Activated CD4-positive, alpha-beta memory T cell treated with anti-CD3 and anti-CD28 coated beads, Interleukin-2, amount 10 ng/mL, durations not matched to agents 7 days and 5 days (primary cell): ENCODE measurements around the gene IFNGR1. TPM values are rescaled to one million over a fixed set of nuclear protein-coding genes. Genes with fewer than 3 reads are reported as not detected.

Experiments used
- CTCF ChIA-PET: fragments of 350-600 bp; sonication (Branson Sonifier 250); formaldehyde crosslinking; loops from one replicate; lab custom pipeline; 2021; ENCODE audit warnings: antibody characterized with exemption, inconsistent platforms; lab: Charles Lee
- POLR2A ChIA-PET: fragments of 350-600 bp; sonication (Branson Sonifier 250); formaldehyde crosslinking; loops from one replicate; lab custom pipeline; 2021; ENCODE audit warnings: antibody characterized with exemption; lab: Charles Lee
- DNase-seq: peaks from one replicate; pipeline ENCODE4 v3.0.0-alpha.2; 2020
- H3K27ac Mint-ChIP-seq: one replicate; pipeline ENCODE4 v1.8.0; 2021; ENCODE audit warnings: mild to moderate bottlenecking, mixed read lengths
- H3K27me3 Mint-ChIP-seq: one replicate; pipeline ENCODE4 v1.8.0; 2021; ENCODE audit warnings: mixed read lengths
- H3K36me3 Mint-ChIP-seq: one replicate; pipeline ENCODE4 v1.8.0; 2021; ENCODE audit warnings: low read depth, mixed read lengths
- H3K4me1 Mint-ChIP-seq: one replicate; pipeline ENCODE4 v1.8.0; 2021; ENCODE audit warnings: mixed read lengths
- H3K4me3 Mint-ChIP-seq: one replicate; pipeline ENCODE4 v1.8.0; 2021; ENCODE audit warnings: mild to moderate bottlenecking, mixed read lengths
- H3K9me3 Mint-ChIP-seq: one replicate; pipeline ENCODE4 v1.8.0; 2021; ENCODE audit warnings: mixed read lengths
- total RNA-seq, 2 experiments: library from RNA; stranded (reverse); gene quantifications; one replicate each; pipeline ENCODE4 v1.2.3, GENCODE V29; 2021

Gene IFNGR1
- 10 to 100 TPM; 27.3 to 28.9 TPM for total RNA-seq

- no peaks in the 10 kb centered on the region for H3K27me3 Mint-ChIP-seq
- ChIA-PET CTCF (interaction anchor here (1.8 kb wide), 1 partner anchor 53 kb away, joined by 4 read pairs; no protein-coding TSS in a partner anchor), POLR2A (interaction anchor here (1.2 kb wide), 1 partner anchor 98 kb away, joined by 3 read pairs; no protein-coding TSS in a partner anchor)
- no peaks in the 10 kb centered on the region for H3K9me3 Mint-ChIP-seq
- H3K4me3 Mint-ChIP-seq: peak within 1 kb of the TSS; percentile 99
- H3K4me1 Mint-ChIP-seq: peaks cover 50% of the 10 kb centered on the region
- H3K27ac Mint-ChIP-seq: peak within 1 kb of the TSS; percentile 94
- peak; percentile 95 for DNase-seq
- H3K36me3 Mint-ChIP-seq: peaks cover 19% of the 10 kb centered on the region
Measured at GRCh38 chr6:137218917-137219663, at the start of gene IFNGR1. TSS of gene IFNGR1 (minus strand) at chr6:137219385. CDS start at chr6:137219327, 58 bp downstream.

DNA sequence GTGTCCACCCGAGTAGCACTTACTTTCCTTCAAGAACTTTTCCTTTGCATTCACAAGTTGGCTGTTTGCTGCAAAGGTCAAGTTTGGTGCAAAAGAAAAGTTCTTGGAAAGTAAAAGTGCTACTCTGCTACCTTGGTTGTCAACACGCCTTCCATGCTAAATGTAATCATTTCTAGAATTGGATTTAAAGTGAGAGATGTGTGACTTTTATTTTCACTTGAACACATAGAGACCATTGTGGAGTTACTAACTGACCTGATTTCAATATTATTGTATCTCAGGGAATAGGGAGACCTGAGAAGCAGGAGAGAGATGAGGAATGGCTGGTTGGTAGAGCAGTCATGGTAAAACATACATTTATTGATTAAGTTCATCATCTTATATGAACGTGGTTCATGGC is 49.7 kb upstream of the IFNGR1 start:
- POLR2A ChIA-PET: no interaction called here
- no peaks in the 10 kb centered on the region for H3K36me3 Mint-ChIP-seq
- H3K4me1 Mint-ChIP-seq: peaks cover 12% of the 10 kb centered on the region
- H3K27me3 Mint-ChIP-seq: peaks cover 39% of the 10 kb centered on the region
- no peak overlapping the region for H3K4me3 Mint-ChIP-seq
- H3K27ac Mint-ChIP-seq: no peak overlapping the region
- CTCF ChIA-PET: interaction anchor here (1.5 kb wide), 1 partner anchor 46 kb away, joined by 4 read pairs; no protein-coding TSS in a partner anchor
- no peak for DNase-seq
- no peaks in the 10 kb centered on the region for H3K9me3 Mint-ChIP-seq

- Mint-ChIP-seq H3K4me1 (peaks cover 20% of the 10 kb centered on the region), H3K9me3 (no peaks in the 10 kb centered on the region), H3K27ac (no peak overlapping the region), H3K27me3 (peaks cover 41% of the 10 kb centered on the region), H3K36me3 (no peaks in the 10 kb centered on the region), H3K4me3 (no peak overlapping the region)
- CTCF ChIA-PET: no interaction called here
- DNase-seq: no peak
- POLR2A ChIA-PET: no interaction called here
Measured at GRCh38 chr6:137266309-137266586, 47.1 kb upstream of the IFNGR1 start.

GRCh38 chr6:137265561-137266308 is 46.5 kb upstream of the IFNGR1 start:
- ChIA-PET CTCF (no interaction called here), POLR2A (no interaction called here)
- H3K4me1 Mint-ChIP-seq: peaks cover 24% of the 10 kb centered on the region
- H3K36me3 Mint-ChIP-seq: no peaks in the 10 kb centered on the region
- H3K27me3 Mint-ChIP-seq: peaks cover 41% of the 10 kb centered on the region
- no peaks in the 10 kb centered on the region for H3K9me3 Mint-ChIP-seq
- DNase-seq: no peak
- no peak overlapping the region for H3K27ac Mint-ChIP-seq
- no peak overlapping the region for H3K4me3 Mint-ChIP-seq

- Mint-ChIP-seq H3K4me1 (peaks cover 22% of the 10 kb centered on the region), H3K4me3 (no peak overlapping the region), H3K9me3 (no peaks in the 10 kb centered on the region), H3K36me3 (no peaks in the 10 kb centered on the region), H3K27me3 (peaks cover 41% of the 10 kb centered on the region), H3K27ac (no peak overlapping the region)
- CTCF ChIA-PET: no interaction called here
- POLR2A ChIA-PET: no interaction called here
- DNase-seq: no peak
Measured at GRCh38 chr6:137264311-137265075, 45.3 kb upstream of the IFNGR1 start.

- no peak for DNase-seq
- peaks cover 12% of the 10 kb centered on the region for H3K4me1 Mint-ChIP-seq
- ChIA-PET CTCF (interaction anchor here (0.8 to 0.9 kb wide), 2 partner anchors 185 to 380 kb away, joined by 3 read pairs; no protein-coding TSS in a partner anchor), POLR2A (interaction anchor here (0.9 to 1.1 kb wide), 5 partner anchors 22 to 96 kb away, joined by 3 read pairs; no protein-coding TSS in a partner anchor)
- no peak overlapping the region for H3K27ac Mint-ChIP-seq
- no peak overlapping the region for H3K4me3 Mint-ChIP-seq
- no peaks in the 10 kb centered on the region for H3K36me3 Mint-ChIP-seq
- peaks cover 2% of the 10 kb centered on the region for H3K9me3 Mint-ChIP-seq
- H3K27me3 Mint-ChIP-seq: peaks cover 27% of the 10 kb centered on the region
Measured at GRCh38 chr6:137261761-137262160, 42.6 kb upstream of the IFNGR1 start.

GRCh38 chr6:137261361-137261760 is 42.2 kb upstream of the IFNGR1 start:
- no peaks in the 10 kb centered on the region for H3K36me3 Mint-ChIP-seq
- H3K4me1 Mint-ChIP-seq: peaks cover 12% of the 10 kb centered on the region
- H3K4me3 Mint-ChIP-seq: no peak overlapping the region
- ChIA-PET POLR2A (interaction anchor here (0.9 to 1.1 kb wide), 4 partner anchors 22 to 96 kb away, joined by 3 read pairs; no protein-coding TSS in a partner anchor), CTCF (interaction anchor here (0.8 kb wide), 1 partner anchor 381 kb away, joined by 3 read pairs; no protein-coding TSS in a partner anchor)
- H3K9me3 Mint-ChIP-seq: peaks cover 2% of the 10 kb centered on the region
- no peak for DNase-seq
- H3K27ac Mint-ChIP-seq: no peak overlapping the region
- H3K27me3 Mint-ChIP-seq: peaks cover 24% of the 10 kb centered on the region

DNA sequence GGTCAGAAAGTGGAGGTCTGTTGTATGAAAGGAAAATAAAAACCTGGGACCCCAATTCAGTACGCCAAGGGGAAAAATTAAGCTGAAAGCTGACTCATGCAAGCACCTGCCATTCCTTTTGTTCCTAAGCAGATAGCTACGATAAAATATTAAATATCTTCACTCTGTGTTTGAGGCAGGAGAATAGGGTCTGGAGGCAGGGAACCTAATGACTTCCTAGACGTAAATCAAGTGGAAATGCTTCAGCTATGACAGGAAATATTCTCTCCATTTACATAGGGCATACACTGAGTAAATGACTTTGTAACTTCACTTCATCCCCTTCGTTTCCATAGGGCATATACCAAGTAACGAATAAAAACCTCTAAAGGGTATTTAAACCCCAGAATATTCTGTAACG is 41.0 kb upstream of the IFNGR1 start:
- no peak for DNase-seq
- Mint-ChIP-seq H3K9me3 (peaks cover 8% of the 10 kb centered on the region), H3K36me3 (peaks cover 4% of the 10 kb centered on the region), H3K27me3 (peaks cover 18% of the 10 kb centered on the region), H3K4me1 (peaks cover 12% of the 10 kb centered on the region), H3K4me3 (no peak overlapping the region), H3K27ac (no peak overlapping the region)
- ChIA-PET POLR2A (no interaction called here), CTCF (interaction anchor here (0.5 to 1.4 kb wide), 3 partner anchors 36 to 330 kb away, joined by 3 to 7 read pairs (median 3); no protein-coding TSS in a partner anchor)

DNA sequence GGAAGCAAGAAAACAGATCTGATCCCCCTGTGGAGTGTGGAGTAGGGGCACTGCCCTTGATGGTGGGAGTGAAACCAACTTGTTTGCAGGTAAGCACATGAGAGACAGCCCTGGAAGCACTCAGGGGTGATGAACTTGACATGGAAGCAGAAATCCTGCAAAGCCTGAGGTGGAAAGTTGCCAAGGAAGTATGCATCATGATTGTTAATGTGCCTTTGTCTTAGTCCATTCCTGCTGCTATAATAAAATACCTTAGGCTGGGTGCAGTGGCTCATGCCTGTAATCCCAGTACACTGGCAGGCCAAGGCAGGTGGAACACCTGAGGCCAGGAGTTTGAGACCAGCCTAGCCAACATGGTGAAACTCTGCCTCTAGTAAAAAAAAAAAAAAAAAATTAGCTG is 40.2 kb upstream of the IFNGR1 start:
- H3K4me1 Mint-ChIP-seq: peaks cover 12% of the 10 kb centered on the region
- peaks cover 9% of the 10 kb centered on the region for H3K36me3 Mint-ChIP-seq
- ChIA-PET POLR2A (no interaction called here), CTCF (no interaction called here)
- no peak for DNase-seq
- no peak overlapping the region for H3K4me3 Mint-ChIP-seq
- H3K27me3 Mint-ChIP-seq: peaks cover 13% of the 10 kb centered on the region
- H3K27ac Mint-ChIP-seq: no peak overlapping the region
- peaks cover 16% of the 10 kb centered on the region for H3K9me3 Mint-ChIP-seq

GRCh38 chr6:137258170-137258569 is 39.0 kb upstream of the IFNGR1 start:
- H3K36me3 Mint-ChIP-seq: peaks cover 12% of the 10 kb centered on the region
- peaks cover 22% of the 10 kb centered on the region for H3K9me3 Mint-ChIP-seq
- H3K27ac Mint-ChIP-seq: no peak overlapping the region
- no peak overlapping the region for H3K4me3 Mint-ChIP-seq
- ChIA-PET CTCF (no interaction called here), POLR2A (no interaction called here)
- H3K4me1 Mint-ChIP-seq: peaks cover 12% of the 10 kb centered on the region
- peak; percentile 19 for DNase-seq
- peaks cover 6% of the 10 kb centered on the region for H3K27me3 Mint-ChIP-seq

GRCh38 chr6:137256350-137257103 is 37.3 kb upstream of the IFNGR1 start:
- Mint-ChIP-seq H3K27me3 (peaks cover 12% of the 10 kb centered on the region), H3K4me1 (peaks cover 7% of the 10 kb centered on the region), H3K36me3 (peaks cover 12% of the 10 kb centered on the region), H3K4me3 (no peak overlapping the region), H3K9me3 (peaks cover 23% of the 10 kb centered on the region), H3K27ac (no peak overlapping the region)
- CTCF ChIA-PET: interaction anchor here (1.3 kb wide), 1 partner anchor 9 kb away, joined by 3 read pairs; no protein-coding TSS in a partner anchor
- POLR2A ChIA-PET: no interaction called here
- DNase-seq: no peak

DNA sequence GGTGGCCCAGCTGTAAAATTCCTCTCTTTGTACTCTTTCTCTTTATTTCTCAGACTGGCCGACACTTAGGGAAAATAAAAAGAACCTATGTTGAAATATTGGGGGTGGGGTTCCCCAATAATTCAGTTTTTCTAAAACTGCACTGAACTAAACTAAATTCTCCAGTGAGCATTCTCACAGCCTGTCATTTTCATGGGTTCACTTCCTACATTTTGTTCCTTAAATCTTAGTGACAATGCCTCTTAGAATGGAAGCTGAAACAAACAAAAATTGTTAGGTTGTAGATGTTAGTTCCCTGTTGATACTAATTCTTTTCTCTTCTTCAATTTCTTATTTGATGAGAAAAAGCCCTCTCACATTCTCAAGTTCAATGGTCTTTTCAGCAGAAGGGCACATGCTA is 35.8 kb upstream of the IFNGR1 start:
- H3K4me3 Mint-ChIP-seq: no peak overlapping the region
- H3K9me3 Mint-ChIP-seq: peaks cover 28% of the 10 kb centered on the region
- H3K36me3 Mint-ChIP-seq: peaks cover 12% of the 10 kb centered on the region
- no peak overlapping the region for H3K27ac Mint-ChIP-seq
- ChIA-PET CTCF (interaction anchor here (1.3 kb wide), 1 partner anchor 8 kb away, joined by 3 read pairs; no protein-coding TSS in a partner anchor), POLR2A (no interaction called here)
- DNase-seq: no peak
- no peaks in the 10 kb centered on the region for H3K4me1 Mint-ChIP-seq
- peaks cover 16% of the 10 kb centered on the region for H3K27me3 Mint-ChIP-seq
